Psoas muscle (tissue), 8 donors: ENCODE measurements around the gene VANGL1. TPM values are rescaled to one million over a fixed set of nuclear protein-coding genes. Genes with fewer than 3 reads are reported as not detected.

Experiments
- ATAC-seq, 4 donors: fragments of 200-7000 bp; cut with Tn5 transposase; one replicate each; pipeline ENCODE4 v1.9.1; 2020; ENCODE audit warnings: moderate library complexity in 3 of 4, mild to moderate bottlenecking in 2 of 4
- DNase-seq, 2 donors: peaks; one replicate each; pipeline ENCODE4 v3.0.0-alpha.2; 2020
- H3K27ac ChIP-seq: fragments of 200-600 bp; one replicate; pipeline ENCODE4 v1.8.0; 2022
- H3K27me3 ChIP-seq, 3 donors: fragments of 200-600 bp in 1 of 3; one replicate each; pipeline versions ENCODE4 v1.6.1 to v1.8.0; 2013 to 2022; ENCODE audit warnings: low read length in 2 of 3, mild to moderate bottlenecking in 2 of 3, moderate library complexity in 1 of 3; ENCODE audit not compliant: insufficient read depth in 3 of 3
- H3K36me3 ChIP-seq, 2 donors: fragments of 200-600 bp in 1 of 2; one replicate each; pipeline versions ENCODE4 v1.6.1 to v1.8.0; 2013 to 2022; ENCODE audit warnings: low read depth in 1 of 2, mild to moderate bottlenecking in 1 of 2, moderate library complexity in 1 of 2; ENCODE audit not compliant: insufficient read depth in 1 of 2
- H3K4me1 ChIP-seq: fragments of 200-600 bp; one replicate; pipeline ENCODE4 v1.8.0; 2022
- H3K4me3 ChIP-seq: fragments of 200-600 bp; one replicate; pipeline ENCODE4 v1.8.0; 2022; ENCODE audit warnings: mild to moderate bottlenecking
- H3K9me3 ChIP-seq: fragments of 200-600 bp; one replicate; pipeline ENCODE4 v1.8.0; 2022
- CTCF ChIP-seq: fragments of 200-600 bp; IDR thresholded peaks from one replicate; pipeline ENCODE4 v1.8.0; 2022; ENCODE audit warnings: antibody characterized with exemption
- WGBS, 3 donors: extraction: QIAGEN DNeasy Blood & Tissue Kit; methylation state at CpG; one replicate each; pipeline versions ENCODE4 v1.1.6 to v1.1.7; 2013; 5-methylcytosine and 5-hydroxymethylcytosine counted together
- intact Hi-C, 2 donors: fragments of 100-400 bp; cut with DNase I; formaldehyde crosslinking; loops; one replicate each; pipeline versions ENCODE4 v1.11.0 to v1.14.2; 2022
- polyA plus RNA-seq, 3 donors: library from polyadenylated mRNA; stranded (reverse); fragments of 200-250 nt; gene quantifications; one replicate each; pipeline ENCODE4 v1.2.3, GENCODE V29; 2013
- total RNA-seq, 4 donors: library from RNA; stranded (reverse); fragmentation: NEBNext Ultra II Directional in 2 of 4; extraction: Animal tissue kit (Norgen Biotek cat#: 25700) in 2 of 4; gene quantifications; one replicate each; pipeline versions ENCODE4 v1.2.1 to v1.2.4, GENCODE V29; 2021 to 2023
- donor health status: healthy with polysubstance abuse.
- donor health status: DM: no; HTN: no; CAD: no; lungs with moderate emphysema.
- donor health status: Bipolar disorder and iron deficiency.
- donor health status: healthy.
- donor health status: DM: yes; HTN: yes; CAD: no.
- donor health status: DM: no; HTN: no; CAD: no.
- donor health status: DM: no; HTN: no; CAD: no.
- donor health status: DM: yes; HTN: yes; CAD: no.

Gene VANGL1
- total and polyA plus RNA-seq, 7 donors = 0.48 to 2.4 (median 1.2) TPM

DNA sequence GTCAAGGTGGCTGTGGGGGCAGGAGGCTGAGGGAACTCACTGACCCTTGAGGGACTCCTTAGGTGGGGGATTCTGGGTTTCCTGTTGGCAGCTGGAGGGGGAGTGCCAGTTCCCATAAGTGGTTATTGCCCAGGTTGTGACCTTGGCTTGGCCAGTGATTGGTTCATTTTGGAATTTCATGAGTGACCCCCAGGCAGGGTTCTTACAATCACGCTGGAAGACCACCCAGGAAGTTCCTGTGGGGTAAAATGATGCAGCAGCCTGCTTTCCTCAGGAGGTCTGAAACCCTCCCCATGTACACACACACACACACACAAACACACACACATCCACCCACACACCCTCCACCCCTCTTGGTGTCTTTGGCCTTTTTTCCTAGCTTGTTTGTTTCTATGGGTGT is 16.9 kb downstream of the VANGL1 start:
- no peak for ATAC-seq
- Histone ChIP-seq H3K27me3 (no peaks in the 10 kb centered on the region), H3K27ac (no peak overlapping the region), H3K36me3 (peaks cover 0 to 6% of the 10 kb centered on the region in 2 donors), H3K4me1 (no peaks in the 10 kb centered on the region), H3K4me3 (no peak overlapping the region), H3K9me3 (no peaks in the 10 kb centered on the region)
- no peak for TF ChIP-seq CTCF
- DNase-seq = no peak
- 81 to 100% (median 84%) methylated on average over 1 of the region's 1 CpG for WGBS, 3 donors
- intact Hi-C loops = no loop called here

- peaks cover 0 to 10% of the 10 kb centered on the region in 2 donors for H3K36me3 ChIP-seq
- no peak for ATAC-seq
Measured at GRCh38 chr1:115660151-115660550, 18.4 kb downstream of the VANGL1 start.

GRCh38 chr1:115661157-115661556 is 19.4 kb downstream of the VANGL1 start:
- Histone ChIP-seq H3K4me3 (no peak overlapping the region), H3K9me3 (no peaks in the 10 kb centered on the region), H3K27ac (no peak overlapping the region), H3K27me3 (no peaks in the 10 kb centered on the region), H3K4me1 (peaks cover 2% of the 10 kb centered on the region), H3K36me3 (peaks cover 0 to 10% of the 10 kb centered on the region in 2 donors)
- DNase-seq = no peak
- 92 to 100% (median 95%) methylated on average over 1 of the region's 1 CpG for WGBS, 3 donors
- intact Hi-C loops = no loop called here
- TF ChIP-seq CTCF = no peak
- no peak for ATAC-seq

More at GRCh38 chr1:115660151-115660550, 18.4 kb downstream of the VANGL1 start:
- Histone ChIP-seq H3K4me3 (no peak overlapping the region), H3K27ac (no peak overlapping the region), H3K4me1 (no peaks in the 10 kb centered on the region), H3K9me3 (no peaks in the 10 kb centered on the region), H3K27me3 (no peaks in the 10 kb centered on the region)
- DNase-seq = no peak
- intact Hi-C loops = no loop called here
- WGBS, 3 donors = 95 to 99% (median 97%) methylated on average over 5 of the region's 5 CpGs
- TF ChIP-seq CTCF = no peak

DNA sequence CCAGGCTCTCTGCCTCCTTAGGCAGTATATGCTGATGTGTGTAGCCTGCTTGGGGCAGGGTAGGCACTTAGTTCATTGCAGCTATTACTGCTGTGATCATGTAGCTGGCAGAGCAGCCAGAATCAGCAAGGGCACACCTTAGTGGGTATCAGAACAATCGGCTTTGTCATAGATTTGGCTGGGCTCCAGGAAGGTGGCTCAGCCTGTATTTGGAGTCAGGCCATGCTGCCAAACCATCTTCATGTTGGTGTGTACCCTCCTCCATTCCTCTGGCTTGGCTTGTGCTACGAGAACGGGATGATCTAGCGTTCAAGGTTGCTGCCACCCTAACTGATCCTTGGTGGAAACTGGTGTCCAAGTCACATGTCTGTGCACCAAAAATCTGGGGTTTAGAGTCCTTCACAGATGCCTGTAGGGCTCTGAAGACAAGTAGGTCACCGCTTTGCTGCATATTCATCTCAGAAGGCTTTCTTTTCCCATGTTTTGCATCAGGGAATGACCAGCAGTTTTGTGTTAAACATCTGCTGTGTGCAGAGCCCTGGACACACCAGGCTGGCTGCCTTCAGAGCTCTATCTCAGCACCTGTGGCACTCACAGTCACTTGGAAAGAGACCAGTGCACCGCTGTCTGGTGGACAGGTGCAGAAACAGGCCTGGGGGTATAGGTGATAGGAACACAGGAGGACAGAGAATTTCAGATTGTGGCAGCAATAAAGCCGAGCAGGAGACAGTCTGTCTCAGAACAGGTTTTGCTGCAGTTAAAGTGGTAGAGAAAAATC is 23.7 kb downstream of the VANGL1 start:
- Histone ChIP-seq H3K36me3 (peaks cover 0 to 8% of the 10 kb centered on the region in 2 donors), H3K27me3 (no peaks in the 10 kb centered on the region), H3K9me3 (no peaks in the 10 kb centered on the region), H3K27ac (no peak overlapping the region), H3K4me1 (peaks cover 13% of the 10 kb centered on the region), H3K4me3 (no peak overlapping the region)
- intact Hi-C loops = no loop called here
- WGBS, 3 donors = 87 to 94% (median 89%) methylated on average over 7 of the region's 7 CpGs
- no peak for DNase-seq
- no peak for TF ChIP-seq CTCF
- ATAC-seq = no peak
